Stomach (tissue), 4 donors: Measurements from ENCODE around the gene HDAC10.

Source experiments
- CTCF ChIP-seq, 7 experiments: fragments of 450-650 bp in 4 of 7; fragments of 200-600 bp in 3 of 7; sonication (generic) in 3 of 7; IDR thresholded peaks; one replicate each; pipeline ENCODE4 v1.5.1; 2016 to 2019; ENCODE audit warnings: antibody characterized with exemption in 7 of 7, control low read depth in 2 of 7, mild to moderate bottlenecking in 1 of 7
- POLR2AphosphoS5 ChIP-seq, 3 donors: sonication (generic); formaldehyde crosslinking; IDR thresholded peaks; one replicate each; pipeline ENCODE4 v1.6.1; 2016; ENCODE audit warnings: antibody characterized with exemption in 3 of 3

DNA sequence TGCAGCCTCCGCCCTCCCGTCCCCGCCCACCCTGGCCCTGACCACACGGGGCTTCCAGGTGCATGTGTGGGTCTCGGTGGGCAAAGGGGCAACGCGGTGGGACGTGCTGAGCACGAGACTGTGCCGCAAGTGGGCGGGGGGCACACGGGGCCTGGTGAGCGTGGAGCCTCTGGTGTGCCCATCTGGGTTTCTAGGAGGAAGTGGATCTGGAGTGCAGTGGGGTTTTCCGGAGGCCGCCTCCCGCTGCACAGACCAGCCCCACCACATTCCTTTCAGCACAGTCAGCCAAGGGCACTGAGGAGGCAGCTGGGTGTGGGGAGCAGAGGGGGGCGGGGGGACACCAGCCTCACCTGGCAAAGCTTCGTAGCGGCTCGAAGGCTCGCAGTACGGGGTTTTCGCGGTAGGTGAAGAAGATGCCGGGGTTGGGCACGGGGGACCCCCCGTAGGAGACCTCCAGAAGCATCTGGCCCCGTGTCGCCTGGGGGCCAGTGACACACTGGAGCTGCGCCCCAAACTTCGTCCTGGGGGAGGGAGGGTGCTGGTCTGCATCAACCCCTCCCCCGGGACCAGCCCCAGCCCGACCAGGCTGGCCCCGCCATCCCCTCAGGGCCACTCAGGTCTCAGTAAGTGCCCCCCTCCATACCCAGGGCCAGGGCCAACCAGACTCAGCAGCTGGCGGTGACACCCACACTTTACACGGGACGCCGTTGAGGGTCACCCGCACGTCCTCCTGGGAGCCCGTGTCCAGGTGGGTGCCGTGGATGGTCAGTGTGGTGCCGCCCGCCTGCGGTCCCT, 31.5 kb upstream of the HDAC10 start:
- TF ChIP-seq CTCF (IDR thresholded peaks at IDR 0.05), result no peak
- peak; percentile 33 to 77 (median 62) for TF ChIP-seq POLR2AphosphoS5 (IDR thresholded peaks at IDR 0.05)
